Body of pancreas (tissue), 4 donors: ENCODE measurements around the gene MINDY2. TPM values are rescaled to one million over a fixed set of nuclear protein-coding genes. Genes with fewer than 3 reads are reported as not detected.
"Not testable (repeated sequence)": the region's sequence is repeated elsewhere in the genome, so short reads cannot be mapped to it uniquely, and the experiment has no call there.

ENCODE experiments used
- ATAC-seq: fragments of 150-250 bp; one replicate; pipeline ENCODE4 v1.9.1; 2016
- DNase-seq, 4 donors: peaks; one replicate each; pipeline ENCODE4 v3.0.0-alpha.2; 2019
- H3K27ac ChIP-seq, 4 donors: fragments of 200-600 bp; sonication (generic); 1 replicate in 3 of 4; 2 replicates in 1 of 4; pipeline versions ENCODE4 v1.5.1 to v1.6.1; 2016 to 2019; ENCODE audit warnings: mild to moderate bottlenecking in 1 of 4, mixed read lengths in 1 of 4, moderate library complexity in 1 of 4
- H3K27me3 ChIP-seq, 2 donors: fragments of 200-600 bp; sonication (generic); one replicate each; pipeline ENCODE4 v1.6.0; 2016; ENCODE audit warnings: mild to moderate bottlenecking in 1 of 2
- H3K36me3 ChIP-seq, 2 donors: fragments of 200-600 bp; sonication (generic); replicated peaks in 1 of 2; 2 replicates each; pipeline ENCODE4 v1.5.1; 2016; ENCODE audit warnings: low read depth in 2 of 2; ENCODE audit not compliant: insufficient read depth in 1 of 2
- H3K4me1 ChIP-seq: fragments of 200-600 bp; sonication (generic); one replicate; pipeline ENCODE4 v1.6.0; 2016
- H3K4me3 ChIP-seq, 2 donors: fragments of 200-600 bp; sonication (generic); 1 replicate in 1 of 2; 2 replicates in 1 of 2; pipeline ENCODE4 v1.5.1; 2016 to 2019
- H3K9me3 ChIP-seq, 3 donors: fragments of 200-600 bp; sonication (generic); 1 replicate in 2 of 3; 2 replicates in 1 of 3; pipeline ENCODE4 v1.5.1; 2016
- CTCF ChIP-seq, 7 experiments: fragments of 450-650 bp in 4 of 7; fragments of 200-600 bp in 3 of 7; sonication (generic) in 3 of 7; IDR thresholded peaks; one replicate each; pipeline ENCODE4 v1.5.1; 2016 to 2019; ENCODE audit warnings: antibody characterized with exemption in 7 of 7
- POLR2A ChIP-seq, 3 donors: fragments of 450-650 bp; IDR thresholded peaks; one replicate each; pipeline ENCODE4 v1.6.1; 2016; ENCODE audit warnings: antibody characterized with exemption in 3 of 3, mild to moderate bottlenecking in 2 of 3
- WGBS, 2 donors: methylation state at CpG; one replicate each; pipeline ENCODE4 v1.1.5; 2017; 5-methylcytosine and 5-hydroxymethylcytosine counted together
- intact Hi-C: fragments of 100-400 bp; cut with DNase I; formaldehyde crosslinking; loops from one replicate; pipeline ENCODE4 v1.15.1; 2023
- total RNA-seq, 2 donors: library from RNA; depleted of rRNA; stranded (reverse); fragments of >200 nt; gene quantifications; one replicate each; pipeline ENCODE4 v1.1.0, GENCODE V29; 2016

The MINDY2 gene
- total RNA-seq, 2 donors from 2014 or later = 8.9 to 11.9 TPM

- no peak for ATAC-seq
- peaks cover 18 to 25% of the 10 kb centered on the region in 2 donors for H3K36me3 ChIP-seq
These were observed 109.2 kb downstream of the MINDY2 start for GRCh38 chr15:58880320-58880719.

GRCh38 chr15:58882243-58882642 is 111.1 kb downstream of the MINDY2 start:
- DNase-seq (no peak), ATAC-seq (no peak)
- intact Hi-C loops = no loop called here
- Histone ChIP-seq H3K27me3 (no peaks in the 10 kb centered on the region), H3K4me3 (no peak overlapping the region), H3K36me3 (peaks cover 23 to 36% of the 10 kb centered on the region in 2 donors), H3K4me1 (no peaks in the 10 kb centered on the region), H3K27ac (no peak overlapping the region), H3K9me3 (no peaks in the 10 kb centered on the region)
- no peak for TF ChIP-seq CTCF (IDR thresholded peaks at IDR 0.05)
- no peak for TF ChIP-seq POLR2A (IDR thresholded peaks at IDR 0.05)
- WGBS, 2 donors = 76 to 85% methylated on average over 4 of the region's 4 CpGs

More at GRCh38 chr15:58880320-58880719, 109.2 kb downstream of the MINDY2 start:
- no peak overlapping the region for H3K4me3 ChIP-seq
- no peak for TF ChIP-seq CTCF (IDR thresholded peaks at IDR 0.05)
- no peak for TF ChIP-seq POLR2A (IDR thresholded peaks at IDR 0.05)
- 82 to 86% methylated on average over 3 of the region's 3 CpGs for WGBS, 2 donors
- peak overlapping the region in 2 of 4 donors; percentile 19 to 43 for H3K27ac ChIP-seq
- H3K9me3 ChIP-seq = no peaks in the 10 kb centered on the region
- no peaks in the 10 kb centered on the region for H3K4me1 ChIP-seq
- no peak for DNase-seq
- no peaks in the 10 kb centered on the region for H3K27me3 ChIP-seq
- intact Hi-C loops = no loop called here

GRCh38 chr15:58883926-58884325 is 112.8 kb downstream of the MINDY2 start:
- 86 to 93% methylated on average over 3 of the region's 3 CpGs for WGBS, 2 donors
- peaks cover 18 to 44% of the 10 kb centered on the region in 2 donors for H3K36me3 ChIP-seq
- ATAC-seq, H3K27me3 ChIP-seq, intact Hi-C loops, H3K4me1 ChIP-seq, H3K27ac ChIP-seq, H3K9me3 ChIP-seq, H3K4me3 ChIP-seq, DNase-seq: not testable (repeated sequence)

GRCh38 chr15:58886921-58887320 is 115.8 kb downstream of the MINDY2 start:
- intact Hi-C loops = no loop called here
- Histone ChIP-seq H3K4me1 (no peaks in the 10 kb centered on the region), H3K4me3 (no peak overlapping the region), H3K27me3 (no peaks in the 10 kb centered on the region), H3K36me3 (peaks cover 20 to 47% of the 10 kb centered on the region in 2 donors), H3K27ac (no peak overlapping the region), H3K9me3 (no peaks in the 10 kb centered on the region)
- DNase-seq = no peak
- ATAC-seq = no peak
- TF ChIP-seq CTCF (IDR thresholded peaks at IDR 0.05) (no peak), POLR2A (IDR thresholded peaks at IDR 0.05) (no peak)
- WGBS, 2 donors = 89 to 96% methylated on average over 12 of the region's 12 CpGs

- no peaks in the 10 kb centered on the region for H3K27me3 ChIP-seq
- 88 to 89% methylated on average over 7 of the region's 7 CpGs for WGBS, 2 donors
- H3K9me3 ChIP-seq = no peaks in the 10 kb centered on the region
- no peak for ATAC-seq
- no peaks in the 10 kb centered on the region for H3K4me1 ChIP-seq
- H3K4me3 ChIP-seq = no peak overlapping the region
- intact Hi-C loops = no loop called here
- no peak for DNase-seq
- H3K27ac ChIP-seq = no peak overlapping the region
- no peak for TF ChIP-seq CTCF (IDR thresholded peaks at IDR 0.05)
- no peak for TF ChIP-seq POLR2A (IDR thresholded peaks at IDR 0.05)
- H3K36me3 ChIP-seq = peaks cover 22 to 41% of the 10 kb centered on the region in 2 donors
These were observed 118.3 kb downstream of the MINDY2 start for GRCh38 chr15:58889363-58889762.
